Transverse colon (tissue), 4 donors: Measurements from ENCODE around the gene ECPAS. TPM values are rescaled to one million over a fixed set of nuclear protein-coding genes. Genes with fewer than 3 reads are reported as not detected.

Source experiments
- DNase-seq: peaks from one replicate; pipeline ENCODE4 v3.0.0-alpha.2; 2019
- H3K27ac ChIP-seq, 4 donors: fragments of 200-600 bp; sonication (generic); 2 replicates each; pipeline ENCODE4 v1.5.1; 2016 to 2018; ENCODE audit warnings: inconsistent platforms in 4 of 4
- H3K27me3 ChIP-seq: fragments of 200-600 bp; sonication (generic); 2 replicates; pipeline ENCODE4 v1.5.1; 2017; ENCODE audit warnings: inconsistent platforms
- H3K36me3 ChIP-seq, 4 donors: fragments of 200-600 bp; sonication (generic); 2 replicates each; pipeline ENCODE4 v1.5.1; 2017 to 2019; ENCODE audit warnings: inconsistent platforms in 4 of 4
- H3K4me1 ChIP-seq, 4 donors: fragments of 200-600 bp; sonication (generic); 2 replicates each; pipeline ENCODE4 v1.5.1; 2017 to 2020; ENCODE audit warnings: inconsistent platforms in 4 of 4
- H3K4me3 ChIP-seq, 4 donors: fragments of 200-600 bp; sonication (generic); 1 replicate in 1 of 4; 2 replicates in 3 of 4; pipeline versions ENCODE4 v1.5.1 to v1.6.1; 2017 to 2019; ENCODE audit warnings: inconsistent platforms in 4 of 4
- H3K9me3 ChIP-seq, 2 donors: fragments of 200-600 bp; sonication (generic); 2 replicates each; pipeline ENCODE4 v1.5.1; 2017 to 2019; ENCODE audit warnings: inconsistent platforms in 2 of 2
- EP300 ChIP-seq: sonication (generic); formaldehyde crosslinking; IDR thresholded peaks from one replicate; pipeline ENCODE4 v1.6.1; 2017; ENCODE audit warnings: antibody characterized with exemption, low read depth
- POLR2A ChIP-seq: fragments of 450-650 bp; IDR thresholded peaks from one replicate; pipeline ENCODE4 v1.6.1; 2016; ENCODE audit warnings: antibody characterized with exemption, mild to moderate bottlenecking, moderate library complexity
- POLR2AphosphoS5 ChIP-seq, 3 donors: sonication (generic); formaldehyde crosslinking; IDR thresholded peaks; one replicate each; pipeline ENCODE4 v1.6.1; 2016; ENCODE audit warnings: antibody characterized with exemption in 3 of 3
- WGBS, 2 donors: methylation state at CpG; one replicate each; pipeline ENCODE4 v1.1.5; 2018; ENCODE audit warnings: low coverage in 1 of 2; 5-methylcytosine and 5-hydroxymethylcytosine counted together
- in situ Hi-C, 4 donors: fragments of 200-750 bp; cut with MboI; loops; one replicate each; pipeline versions ENCODE4 v1.15.0 to v1.15.1; 2017; ENCODE audit warnings: low sequenced_read_pairs in 3 of 4, low pct_ligation_motif_present in 1 of 4, low pct_unique_long_range_greater_than_20kb in 1 of 4
- intact Hi-C: fragments of 100-400 bp; cut with DNase I; formaldehyde crosslinking; loops from one replicate; pipeline ENCODE4 v1.15.1; 2023; ENCODE audit warnings: low total_unique reads
- total RNA-seq, 4 donors: library from RNA; depleted of rRNA; stranded (reverse); fragments of >200 nt; gene quantifications; one replicate each; pipeline ENCODE4 v1.1.0, GENCODE V29; 2016
- TF ChIP-seq, protein P1 (sequence below), 5 experiments: fragments of 200-600 bp in 3 of 5; fragments of 450-650 bp in 2 of 5; sonication (generic) in 3 of 5; IDR thresholded peaks; 1 replicate in 2 of 5; 2 replicates in 3 of 5; pipeline ENCODE4 v1.5.1; 2016 to 2017; ENCODE audit warnings: antibody characterized with exemption in 5 of 5, inconsistent platforms in 3 of 5, mild to moderate bottlenecking in 2 of 5, moderate library complexity in 1 of 5

Gene ECPAS
- total RNA-seq, 4 donors from 2014 or later = 69.2 to 88.8 (median 77.0) TPM

DNA sequence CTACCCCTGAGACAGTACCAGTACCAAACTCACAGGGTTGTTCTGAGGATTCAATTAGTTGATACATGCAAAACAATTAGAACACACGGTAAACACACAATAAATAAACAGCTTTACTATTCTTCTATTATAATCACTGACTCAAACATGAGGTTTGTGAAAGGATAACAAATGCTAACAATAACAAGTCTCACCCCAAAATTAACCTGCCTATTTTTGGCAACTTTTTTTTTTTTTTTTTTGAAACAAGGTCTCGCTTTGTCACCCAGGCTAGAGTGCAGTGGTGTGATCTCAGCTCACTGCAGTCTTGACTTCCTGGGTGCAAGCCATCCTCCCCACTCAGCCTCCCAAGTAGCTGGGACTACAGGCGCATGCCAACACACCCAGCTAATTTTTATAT lies 6.5 kb downstream of the ECPAS start:
- no peaks in the 10 kb centered on the region for H3K9me3 ChIP-seq

DNA sequence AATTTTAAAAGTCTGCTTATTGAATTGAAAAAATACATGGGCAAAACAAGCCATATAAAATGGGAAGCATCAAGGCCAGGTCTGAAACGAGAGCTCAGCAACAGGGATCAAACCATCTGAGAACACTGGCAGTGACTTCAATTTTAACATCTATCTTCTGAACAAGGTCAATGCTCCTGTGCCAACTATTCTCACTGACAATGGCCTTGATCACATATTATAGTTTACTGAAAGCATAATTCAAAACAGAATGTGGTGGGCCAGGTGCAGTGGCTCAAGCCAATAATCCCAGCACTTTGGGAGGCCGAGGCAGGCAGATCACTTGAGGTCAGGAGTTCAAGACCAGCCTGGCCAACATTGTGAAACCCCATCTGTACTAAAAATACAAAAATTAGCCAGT lies 9.0 kb downstream of the ECPAS start:
- DNase-seq = no peak
- in situ Hi-C loops = no loop called here
- Histone ChIP-seq H3K27ac (no peak overlapping the region), H3K36me3 (no peaks in the 10 kb centered on the region), H3K27me3 (no peaks in the 10 kb centered on the region), H3K4me3 (no peak overlapping the region), H3K4me1 (peaks cover 3 to 40% (median 11%) of the 10 kb centered on the region in 4 donors), H3K9me3 (no peaks in the 10 kb centered on the region)
- 88 to 100% methylated on average over 1 to 2 of the region's 2 CpGs for WGBS, 2 donors
- no peak for TF ChIP-seq EP300
- TF ChIP-seq, protein P1, sequence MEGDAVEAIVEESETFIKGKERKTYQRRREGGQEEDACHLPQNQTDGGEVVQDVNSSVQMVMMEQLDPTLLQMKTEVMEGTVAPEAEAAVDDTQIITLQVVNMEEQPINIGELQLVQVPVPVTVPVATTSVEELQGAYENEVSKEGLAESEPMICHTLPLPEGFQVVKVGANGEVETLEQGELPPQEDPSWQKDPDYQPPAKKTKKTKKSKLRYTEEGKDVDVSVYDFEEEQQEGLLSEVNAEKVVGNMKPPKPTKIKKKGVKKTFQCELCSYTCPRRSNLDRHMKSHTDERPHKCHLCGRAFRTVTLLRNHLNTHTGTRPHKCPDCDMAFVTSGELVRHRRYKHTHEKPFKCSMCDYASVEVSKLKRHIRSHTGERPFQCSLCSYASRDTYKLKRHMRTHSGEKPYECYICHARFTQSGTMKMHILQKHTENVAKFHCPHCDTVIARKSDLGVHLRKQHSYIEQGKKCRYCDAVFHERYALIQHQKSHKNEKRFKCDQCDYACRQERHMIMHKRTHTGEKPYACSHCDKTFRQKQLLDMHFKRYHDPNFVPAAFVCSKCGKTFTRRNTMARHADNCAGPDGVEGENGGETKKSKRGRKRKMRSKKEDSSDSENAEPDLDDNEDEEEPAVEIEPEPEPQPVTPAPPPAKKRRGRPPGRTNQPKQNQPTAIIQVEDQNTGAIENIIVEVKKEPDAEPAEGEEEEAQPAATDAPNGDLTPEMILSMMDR (IDR thresholded peaks at IDR 0.05) = no peak
- TF ChIP-seq POLR2A = no peak
- no peak for TF ChIP-seq POLR2AphosphoS5 (IDR thresholded peaks at IDR 0.05)
- intact Hi-C loops = no loop called here

More for the DNA sequence above, 6.5 kb downstream of the ECPAS start:
- H3K27ac ChIP-seq = no peak overlapping the region
- in situ Hi-C loops = no loop called here
- peaks cover 3 to 38% (median 13%) of the 10 kb centered on the region in 4 donors for H3K4me1 ChIP-seq
- H3K27me3 ChIP-seq = no peaks in the 10 kb centered on the region
- WGBS, 2 donors = 89 to 90% methylated on average over 1 to 3 of the region's 3 CpGs
- intact Hi-C loops = no loop called here
- TF ChIP-seq POLR2AphosphoS5 (IDR thresholded peaks at IDR 0.05) = no peak
- TF ChIP-seq POLR2A = no peak
- no peak for TF ChIP-seq EP300
- TF ChIP-seq, protein P1 (IDR thresholded peaks at IDR 0.05) = no peak
- no peak overlapping the region for H3K4me3 ChIP-seq
- no peaks in the 10 kb centered on the region for H3K36me3 ChIP-seq
- no peak for DNase-seq

DNA sequence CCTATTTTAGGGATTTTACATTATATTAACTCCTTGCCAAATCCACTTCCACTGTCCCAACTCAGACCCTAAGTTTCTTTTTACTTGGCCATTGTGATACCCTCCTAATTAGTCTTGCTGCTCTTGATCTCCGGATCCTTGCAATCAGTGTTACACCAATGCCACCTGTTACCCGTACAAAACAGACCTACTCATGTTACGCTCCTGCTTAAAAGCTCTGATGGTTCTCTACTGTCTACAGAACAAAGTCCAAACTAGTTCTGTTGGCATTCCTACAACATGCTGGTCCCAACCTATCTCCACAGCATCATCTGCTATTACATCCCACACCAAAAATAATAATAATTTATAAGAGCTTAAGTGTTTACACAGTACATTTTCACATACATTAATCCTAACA lies 9.8 kb downstream of the ECPAS start:
- Histone ChIP-seq H3K9me3 (no peaks in the 10 kb centered on the region), H3K27ac (no peak overlapping the region), H3K27me3 (no peaks in the 10 kb centered on the region), H3K4me1 (peaks cover 3 to 48% (median 13%) of the 10 kb centered on the region in 4 donors), H3K4me3 (no peak overlapping the region), H3K36me3 (no peaks in the 10 kb centered on the region)
- in situ Hi-C loops = no loop called here
- no peak for DNase-seq
- intact Hi-C loops = no loop called here
- WGBS, 2 donors = 91 to 94% methylated on average over 3 of the region's 3 CpGs
- TF ChIP-seq, protein P1 (IDR thresholded peaks at IDR 0.05) = no peak
- TF ChIP-seq EP300 (no peak), POLR2A (no peak), POLR2AphosphoS5 (IDR thresholded peaks at IDR 0.05) (no peak)

DNA sequence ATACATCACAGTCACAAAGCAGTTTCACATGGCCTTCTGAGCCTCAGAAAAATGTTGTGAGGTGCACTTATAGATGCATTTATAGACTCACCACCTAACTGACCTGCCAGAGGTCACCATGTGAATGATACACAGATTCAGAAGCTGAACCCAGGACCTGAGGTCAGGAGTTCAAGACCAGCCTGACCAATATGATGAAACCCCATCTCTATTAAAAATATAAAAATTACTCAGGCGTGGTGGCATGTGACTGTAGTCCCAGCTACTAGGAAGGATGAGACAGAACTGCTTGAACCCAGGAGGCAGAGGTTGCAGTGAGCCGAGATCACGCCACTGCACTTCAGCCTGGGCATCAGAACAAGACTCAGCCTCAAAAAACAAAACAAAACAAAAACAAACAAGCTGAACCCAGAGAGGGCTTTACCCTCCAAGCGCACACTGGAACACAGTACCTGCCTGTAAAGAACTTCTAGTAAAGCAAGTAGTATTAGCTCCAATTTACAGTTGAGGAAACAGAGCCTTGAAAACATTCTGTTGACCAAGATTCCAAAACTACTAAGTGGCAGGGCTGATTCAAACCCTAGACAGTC lies 16.3 kb downstream of the ECPAS start:
- TF ChIP-seq POLR2A (no peak), POLR2AphosphoS5 (IDR thresholded peaks at IDR 0.05) (no peak)
- TF ChIP-seq, protein P1 (IDR thresholded peaks at IDR 0.05) = no peak
- in situ Hi-C loops = no loop called here
- Histone ChIP-seq H3K27me3 (no peaks in the 10 kb centered on the region), H3K4me3 (no peak overlapping the region), H3K9me3 (no peaks in the 10 kb centered on the region), H3K27ac (peak overlapping the region in 1 of 4 donors; percentile 6), H3K36me3 (no peaks in the 10 kb centered on the region), H3K4me1 (peaks cover 3 to 52% (median 16%) of the 10 kb centered on the region in 4 donors)
- no peak for DNase-seq
- intact Hi-C loops = no loop called here
- 93 to 100% methylated on average over 4 of the region's 4 CpGs for WGBS, 2 donors
